ENCODE measurements around the gene SAG. TPM values are rescaled to one million over a fixed set of nuclear protein-coding genes. Genes with fewer than 3 reads are reported as not detected.
A peak's percentile ranks its signal among the peaks of the same experiment; 100 is the strongest.

The SAG gene
- total and polyA plus RNA-seq, 2 of the 13 experiments (the other 11 are each of a cell fraction or from before 2014, with no cell fraction given) = not detected

DNA sequence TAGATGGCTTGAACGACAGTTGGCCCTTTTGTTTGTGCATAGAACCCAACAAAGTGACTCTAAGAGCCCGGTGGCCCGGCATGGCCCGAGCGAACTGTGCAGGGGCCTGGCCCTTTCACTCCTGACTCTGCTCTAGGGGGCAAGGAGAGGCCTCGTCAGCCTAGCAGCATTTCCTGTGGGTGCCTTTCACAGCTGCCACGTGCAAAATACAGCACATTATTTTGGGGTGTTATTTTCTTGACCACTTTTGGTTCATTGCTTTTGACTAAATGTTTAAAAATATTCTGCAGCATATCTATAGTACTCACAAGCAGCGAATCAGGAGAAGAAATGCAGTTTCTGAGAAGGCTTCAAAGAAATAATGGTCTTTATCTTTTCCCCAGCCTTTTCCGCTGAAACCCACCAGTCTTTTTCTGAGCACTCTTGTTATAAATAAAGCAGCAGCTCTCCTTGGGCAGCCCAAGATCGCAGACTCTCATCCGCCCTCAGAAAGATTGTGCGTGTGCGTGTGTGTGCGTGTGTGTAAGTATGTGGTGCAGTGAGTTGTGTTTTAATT, 78.0 kb downstream of the SAG start:
- peaks cover 80% of the 10 kb centered on the region for H3K4me1 ChIP-seq (ENCODE audit: insufficient read depth, low read length)
- DNase-seq (ENCODE audit: low spot score) = no peak
- TF ChIP-seq RARA (CRISPR knock-in tag; IDR thresholded peaks at IDR 0.05) (no peak), NR2F2 (IDR thresholded peaks at IDR 0.05; ENCODE audit: borderline replicate concordance, low read depth) (no peak), ZNF768 (CRISPR knock-in tag; IDR thresholded peaks at IDR 0.05) (peak; percentile 6; the same call in 1 of the 2 replicates)
- TF ChIP-seq, protein P1, sequence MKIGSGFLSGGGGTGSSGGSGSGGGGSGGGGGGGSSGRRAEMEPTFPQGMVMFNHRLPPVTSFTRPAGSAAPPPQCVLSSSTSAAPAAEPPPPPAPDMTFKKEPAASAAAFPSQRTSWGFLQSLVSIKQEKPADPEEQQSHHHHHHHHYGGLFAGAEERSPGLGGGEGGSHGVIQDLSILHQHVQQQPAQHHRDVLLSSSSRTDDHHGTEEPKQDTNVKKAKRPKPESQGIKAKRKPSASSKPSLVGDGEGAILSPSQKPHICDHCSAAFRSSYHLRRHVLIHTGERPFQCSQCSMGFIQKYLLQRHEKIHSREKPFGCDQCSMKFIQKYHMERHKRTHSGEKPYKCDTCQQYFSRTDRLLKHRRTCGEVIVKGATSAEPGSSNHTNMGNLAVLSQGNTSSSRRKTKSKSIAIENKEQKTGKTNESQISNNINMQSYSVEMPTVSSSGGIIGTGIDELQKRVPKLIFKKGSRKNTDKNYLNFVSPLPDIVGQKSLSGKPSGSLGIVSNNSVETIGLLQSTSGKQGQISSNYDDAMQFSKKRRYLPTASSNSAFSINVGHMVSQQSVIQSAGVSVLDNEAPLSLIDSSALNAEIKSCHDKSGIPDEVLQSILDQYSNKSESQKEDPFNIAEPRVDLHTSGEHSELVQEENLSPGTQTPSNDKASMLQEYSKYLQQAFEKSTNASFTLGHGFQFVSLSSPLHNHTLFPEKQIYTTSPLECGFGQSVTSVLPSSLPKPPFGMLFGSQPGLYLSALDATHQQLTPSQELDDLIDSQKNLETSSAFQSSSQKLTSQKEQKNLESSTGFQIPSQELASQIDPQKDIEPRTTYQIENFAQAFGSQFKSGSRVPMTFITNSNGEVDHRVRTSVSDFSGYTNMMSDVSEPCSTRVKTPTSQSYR (CRISPR knock-in tag; IDR thresholded peaks at IDR 0.05; ENCODE audit: borderline replicate concordance) = no peak
- ChIA-PET CTCF (ENCODE audit: low intra/inter-chr PET ratio, low total read pairs) (no interaction called here), POLR2A (no interaction called here)
- H3K36me3 ChIP-seq (replicated peaks in 1 of 2; ENCODE audit: control insufficient read depth in 1 of 2, insufficient read depth in 2 of 2, low read length in 2 of 2) = peaks cover 3 to 11% of the 10 kb centered on the region in 2 experiments; a peak in 3 of 5 replicates
- H3K27ac ChIP-seq (ENCODE audit: extremely low read length, insufficient read depth, low read length) = peak overlapping the region; percentile 0
- WGBS (ENCODE audit: low lambda C conversion rate) = 94% methylated on average over 13 of the region's 14 CpGs
- in situ Hi-C loops (cut with HindIII; ENCODE audit: extremely low pct_ligation_motif_present, low pct_unique_long_range_greater_than_20kb) = no loop called here
- no TSS peak for BruUV-seq (replicated peaks)
- no peak overlapping the region for H3K4me2 ChIP-seq (ENCODE audit: low read depth, low read length)
- no peak for ATAC-seq
- no peak overlapping the region for H2AFZ ChIP-seq (ENCODE audit: low read length)
- H3K27me3 ChIP-seq (ENCODE audit: control insufficient read depth in 1 of 2, insufficient read depth in 2 of 2, low read length in 2 of 2) = no peaks in the 10 kb centered on the region
- H4K20me1 ChIP-seq (ENCODE audit: insufficient read depth, low read length) = no peaks in the 10 kb centered on the region
- peaks cover 49% of the 10 kb centered on the region for H3K79me2 ChIP-seq (ENCODE audit: insufficient read depth, low read length)
- no peaks in the 10 kb centered on the region for H3K9me3 ChIP-seq (ENCODE audit: low read length)
- no peak overlapping the region for H3K4me3 ChIP-seq (replicated peaks in 1 of 3; ENCODE audit: insufficient read depth in 1 of 3, low read depth in 2 of 3, low read length in 3 of 3)
- FAIRE-seq = no peak
- H3K9ac ChIP-seq (ENCODE audit: insufficient read depth, low read depth, low read length) = no peak overlapping the region
- intact Hi-C loops (cut with micrococcal nuclease; ENCODE audit: unreplicated experiment) = no loop called here

DNA sequence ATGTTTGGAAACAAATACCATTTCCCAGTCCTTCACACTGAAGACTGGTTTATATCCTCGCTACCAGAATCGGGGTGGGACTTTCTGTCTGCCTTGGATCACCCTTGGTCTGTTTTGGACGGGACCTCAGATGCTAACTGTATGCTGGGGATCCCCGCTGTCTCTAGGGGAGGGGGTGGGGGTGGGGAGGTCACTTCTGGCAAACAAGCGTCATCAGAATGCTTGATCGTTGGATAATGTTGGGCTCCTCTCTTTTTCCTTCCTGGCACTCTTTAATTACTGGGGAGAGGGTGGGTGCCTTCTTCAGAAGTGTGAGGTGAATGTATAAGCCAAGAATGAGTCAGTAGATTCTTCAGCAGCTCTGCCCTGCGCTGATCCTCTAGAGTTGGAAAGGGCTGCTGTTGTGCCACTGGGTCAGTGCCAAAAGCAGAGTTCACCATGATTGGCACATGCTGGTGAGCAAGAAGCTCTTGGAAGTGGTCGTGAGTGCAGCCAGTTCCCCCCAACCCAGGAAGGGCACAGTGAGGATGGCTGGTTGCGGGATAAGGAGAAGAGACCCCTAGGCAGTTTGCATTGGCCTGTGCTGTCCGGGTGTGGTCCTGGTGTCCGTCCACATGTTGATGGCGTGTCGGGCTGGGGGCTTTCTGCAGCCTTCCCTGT, 78.9 kb downstream of the SAG start:
- no peaks in the 10 kb centered on the region for H4K20me1 ChIP-seq (ENCODE audit: insufficient read depth, low read length)
- peaks cover 3 to 12% of the 10 kb centered on the region in 2 experiments; a peak in 3 of 5 replicates for H3K36me3 ChIP-seq (replicated peaks in 1 of 2; ENCODE audit: control insufficient read depth in 1 of 2, insufficient read depth in 2 of 2, low read length in 2 of 2)
- DNase-seq (ENCODE audit: low spot score) = no peak
- H3K27me3 ChIP-seq (ENCODE audit: control insufficient read depth in 1 of 2, insufficient read depth in 2 of 2, low read length in 2 of 2) = no peaks in the 10 kb centered on the region
- peaks cover 70% of the 10 kb centered on the region for H3K4me1 ChIP-seq (ENCODE audit: insufficient read depth, low read length)
- 92% methylated on average over 13 of the region's 13 CpGs for WGBS (ENCODE audit: low lambda C conversion rate)
- no peaks in the 10 kb centered on the region for H3K9me3 ChIP-seq (ENCODE audit: low read length)
- H3K27ac ChIP-seq (ENCODE audit: extremely low read length, insufficient read depth, low read length) = no peak overlapping the region
- ChIA-PET CTCF (ENCODE audit: low intra/inter-chr PET ratio, low total read pairs) (no interaction called here), POLR2A (no interaction called here)
- no TSS peak for BruUV-seq (replicated peaks)
- H3K9ac ChIP-seq (ENCODE audit: insufficient read depth, low read depth, low read length) = no peak overlapping the region
- H3K4me2 ChIP-seq (ENCODE audit: low read depth, low read length) = no peak overlapping the region
- no peak for FAIRE-seq
- H2AFZ ChIP-seq (ENCODE audit: low read length) = no peak overlapping the region
- no peak overlapping the region for H3K4me3 ChIP-seq (replicated peaks in 1 of 3; ENCODE audit: insufficient read depth in 1 of 3, low read depth in 2 of 3, low read length in 3 of 3)
- in situ Hi-C loops (cut with HindIII; ENCODE audit: extremely low pct_ligation_motif_present, low pct_unique_long_range_greater_than_20kb) (no loop called here), intact Hi-C loops (cut with micrococcal nuclease; ENCODE audit: unreplicated experiment) (loop anchor here (1.0 kb wide), 1 partner anchor 57 kb away; no protein-coding TSS in a partner anchor)
- ATAC-seq = no peak
- peaks cover 40% of the 10 kb centered on the region for H3K79me2 ChIP-seq (ENCODE audit: insufficient read depth, low read length)
- TF ChIP-seq TBX3 (IDR thresholded peaks at IDR 0.05; ENCODE audit: borderline replicate concordance) (no peak), KAT8 (CRISPR knock-in tag; IDR thresholded peaks at IDR 0.05) (no peak), KMT2A (CRISPR knock-in tag; IDR thresholded peaks at IDR 0.05) (no peak)
- TF ChIP-seq, protein P2, sequence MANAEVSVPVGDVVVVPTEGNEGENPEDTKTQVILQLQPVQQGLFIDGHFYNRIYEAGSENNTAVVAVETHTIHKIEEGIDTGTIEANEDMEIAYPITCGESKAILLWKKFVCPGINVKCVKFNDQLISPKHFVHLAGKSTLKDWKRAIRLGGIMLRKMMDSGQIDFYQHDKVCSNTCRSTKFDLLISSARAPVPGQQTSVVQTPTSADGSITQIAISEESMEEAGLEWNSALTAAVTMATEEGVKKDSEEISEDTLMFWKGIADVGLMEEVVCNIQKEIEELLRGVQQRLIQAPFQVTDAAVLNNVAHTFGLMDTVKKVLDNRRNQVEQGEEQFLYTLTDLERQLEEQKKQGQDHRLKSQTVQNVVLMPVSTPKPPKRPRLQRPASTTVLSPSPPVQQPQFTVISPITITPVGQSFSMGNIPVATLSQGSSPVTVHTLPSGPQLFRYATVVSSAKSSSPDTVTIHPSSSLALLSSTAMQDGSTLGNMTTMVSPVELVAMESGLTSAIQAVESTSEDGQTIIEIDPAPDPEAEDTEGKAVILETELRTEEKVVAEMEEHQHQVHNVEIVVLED (CRISPR knock-in tag; IDR thresholded peaks at IDR 0.05; ENCODE audit: borderline replicate concordance) = no peak
- TF ChIP-seq, protein P3, sequence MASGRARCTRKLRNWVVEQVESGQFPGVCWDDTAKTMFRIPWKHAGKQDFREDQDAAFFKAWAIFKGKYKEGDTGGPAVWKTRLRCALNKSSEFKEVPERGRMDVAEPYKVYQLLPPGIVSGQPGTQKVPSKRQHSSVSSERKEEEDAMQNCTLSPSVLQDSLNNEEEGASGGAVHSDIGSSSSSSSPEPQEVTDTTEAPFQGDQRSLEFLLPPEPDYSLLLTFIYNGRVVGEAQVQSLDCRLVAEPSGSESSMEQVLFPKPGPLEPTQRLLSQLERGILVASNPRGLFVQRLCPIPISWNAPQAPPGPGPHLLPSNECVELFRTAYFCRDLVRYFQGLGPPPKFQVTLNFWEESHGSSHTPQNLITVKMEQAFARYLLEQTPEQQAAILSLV (CRISPR knock-in tag; IDR thresholded peaks at IDR 0.05; ENCODE audit: borderline replicate concordance) = no peak
- TF ChIP-seq, protein P4, sequence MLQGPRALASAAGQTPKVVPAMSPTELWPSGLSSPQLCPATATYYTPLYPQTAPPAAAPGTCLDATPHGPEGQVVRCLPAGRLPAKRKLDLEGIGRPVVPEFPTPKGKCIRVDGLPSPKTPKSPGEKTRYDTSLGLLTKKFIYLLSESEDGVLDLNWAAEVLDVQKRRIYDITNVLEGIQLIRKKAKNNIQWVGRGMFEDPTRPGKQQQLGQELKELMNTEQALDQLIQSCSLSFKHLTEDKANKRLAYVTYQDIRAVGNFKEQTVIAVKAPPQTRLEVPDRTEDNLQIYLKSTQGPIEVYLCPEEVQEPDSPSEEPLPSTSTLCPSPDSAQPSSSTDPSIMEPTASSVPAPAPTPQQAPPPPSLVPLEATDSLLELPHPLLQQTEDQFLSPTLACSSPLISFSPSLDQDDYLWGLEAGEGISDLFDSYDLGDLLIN (CRISPR knock-in tag; IDR thresholded peaks at IDR 0.05; ENCODE audit: borderline replicate concordance) = no peak
